Sigmoid colon (tissue), 4 donors: ENCODE results near the gene FOXK2.

Experiments
- EP300 ChIP-seq, 4 donors: sonication (generic); formaldehyde crosslinking; IDR thresholded peaks; one replicate each; pipeline ENCODE4 v1.6.1; 2017; ENCODE audit warnings: antibody characterized with exemption in 4 of 4
- POLR2A ChIP-seq, 2 donors: fragments of 450-650 bp; IDR thresholded peaks; one replicate each; pipeline ENCODE4 v1.6.1; 2016; ENCODE audit warnings: antibody characterized with exemption in 2 of 2, mild to moderate bottlenecking in 2 of 2, moderate library complexity in 2 of 2
- POLR2AphosphoS5 ChIP-seq, 4 donors: sonication (generic); formaldehyde crosslinking; IDR thresholded peaks; one replicate each; pipeline ENCODE4 v1.6.1; 2017; ENCODE audit warnings: antibody characterized with exemption in 4 of 4
- TF ChIP-seq, protein P1 (sequence below), 4 experiments: fragments of 450-650 bp in 3 of 4; fragments of 200-600 bp in 1 of 4; IDR thresholded peaks; one replicate each; pipeline ENCODE4 v1.5.1; 2016 to 2019; ENCODE audit warnings: antibody characterized with exemption in 4 of 4, mild to moderate bottlenecking in 3 of 4, moderate library complexity in 2 of 4

DNA sequence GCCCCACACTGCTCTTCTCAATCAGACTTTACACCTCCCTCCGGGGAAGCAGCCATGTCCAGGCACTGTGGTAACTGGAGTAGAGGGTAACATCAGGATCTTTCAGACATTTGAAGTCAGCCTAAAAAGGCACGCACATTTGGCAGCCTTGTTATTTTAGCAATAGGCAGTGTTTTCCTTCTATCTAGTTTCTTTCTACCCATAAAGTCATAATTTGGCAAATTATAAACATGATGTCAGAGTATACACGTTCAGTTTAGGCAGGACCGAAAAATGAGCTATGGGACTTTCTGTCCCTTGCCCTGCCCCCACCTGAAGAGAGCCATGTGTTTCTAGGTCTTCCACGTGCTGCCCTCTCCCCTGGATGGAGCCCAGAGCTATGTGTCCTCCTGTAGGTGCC lies 39.9 kb upstream of the FOXK2 start:
- no peak for TF ChIP-seq POLR2A (IDR thresholded peaks at IDR 0.05)
- TF ChIP-seq, protein P1, sequence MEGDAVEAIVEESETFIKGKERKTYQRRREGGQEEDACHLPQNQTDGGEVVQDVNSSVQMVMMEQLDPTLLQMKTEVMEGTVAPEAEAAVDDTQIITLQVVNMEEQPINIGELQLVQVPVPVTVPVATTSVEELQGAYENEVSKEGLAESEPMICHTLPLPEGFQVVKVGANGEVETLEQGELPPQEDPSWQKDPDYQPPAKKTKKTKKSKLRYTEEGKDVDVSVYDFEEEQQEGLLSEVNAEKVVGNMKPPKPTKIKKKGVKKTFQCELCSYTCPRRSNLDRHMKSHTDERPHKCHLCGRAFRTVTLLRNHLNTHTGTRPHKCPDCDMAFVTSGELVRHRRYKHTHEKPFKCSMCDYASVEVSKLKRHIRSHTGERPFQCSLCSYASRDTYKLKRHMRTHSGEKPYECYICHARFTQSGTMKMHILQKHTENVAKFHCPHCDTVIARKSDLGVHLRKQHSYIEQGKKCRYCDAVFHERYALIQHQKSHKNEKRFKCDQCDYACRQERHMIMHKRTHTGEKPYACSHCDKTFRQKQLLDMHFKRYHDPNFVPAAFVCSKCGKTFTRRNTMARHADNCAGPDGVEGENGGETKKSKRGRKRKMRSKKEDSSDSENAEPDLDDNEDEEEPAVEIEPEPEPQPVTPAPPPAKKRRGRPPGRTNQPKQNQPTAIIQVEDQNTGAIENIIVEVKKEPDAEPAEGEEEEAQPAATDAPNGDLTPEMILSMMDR (IDR thresholded peaks at IDR 0.05) = no peak
- no peak for TF ChIP-seq POLR2AphosphoS5 (IDR thresholded peaks at IDR 0.05)
- no peak for TF ChIP-seq EP300 (IDR thresholded peaks at IDR 0.05)
